Measurements from ENCODE around the gene TOMM70.

Gene TOMM70

DNA sequence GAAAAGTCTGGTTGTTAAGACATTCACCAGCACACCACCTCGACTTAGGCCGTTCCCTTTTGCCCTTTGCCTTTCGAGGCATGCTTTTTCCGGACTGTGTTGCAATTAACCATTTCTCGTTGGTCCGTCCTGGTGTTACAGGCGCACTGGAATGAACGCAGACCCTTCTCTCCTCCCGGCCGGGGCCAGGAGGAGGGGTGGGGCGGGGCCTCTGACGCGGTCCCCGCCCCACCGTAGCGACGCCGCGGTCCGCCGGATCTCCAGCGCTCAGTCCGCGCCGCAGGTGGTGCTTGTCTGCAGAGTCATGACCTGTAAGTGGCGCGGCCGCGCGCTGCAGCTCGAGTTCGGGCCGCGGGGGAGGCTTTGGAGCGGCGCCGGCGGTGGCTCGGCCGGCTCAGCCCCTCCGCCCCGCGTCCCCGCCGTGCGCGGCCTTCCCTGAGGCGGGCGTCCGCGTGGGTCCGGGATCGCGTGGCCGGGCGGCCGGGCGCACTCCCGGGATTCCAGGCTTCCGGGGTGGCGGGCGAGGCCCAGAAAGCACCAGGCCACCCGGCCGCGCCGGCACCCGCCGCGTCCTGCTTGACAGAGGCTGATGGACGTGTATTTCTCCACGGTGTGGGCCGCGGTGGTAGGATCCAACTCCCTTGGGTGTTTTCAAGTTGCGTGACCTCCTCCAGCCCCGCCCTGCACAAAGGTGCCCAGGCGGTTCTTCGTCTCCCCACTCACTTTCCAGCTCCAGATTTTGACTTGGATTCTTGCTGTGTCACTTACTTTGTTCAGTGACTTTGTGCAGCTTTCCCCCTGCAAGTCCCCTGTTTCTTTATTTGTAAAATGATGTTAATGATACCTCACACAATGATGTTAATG is 66.2 kb downstream of the TOMM70 start, which contains the start of gene NIT2:
Gene NIT2, plus strand, starts transcription at position 270 of the 864 bp plus-strand sequence. Its CDS starts 35 bp downstream, at position 305.
- Histone ChIP-seq H3K9me3 (ENCODE audit: severe bottlenecking) (no peaks in the 10 kb centered on the region), H3K27ac (peak within 1 kb of the TSS; percentile 83), H3K4me3 (ENCODE audit: low read depth, low read length) (peak within 1 kb of the TSS; percentile 59), H3K27me3 (ENCODE audit: insufficient read depth, low read depth, severe bottlenecking) (no peaks in the 10 kb centered on the region), H3K36me3 (peaks cover under 1% of the 10 kb centered on the region)
- TF ChIP-seq, protein P1, sequence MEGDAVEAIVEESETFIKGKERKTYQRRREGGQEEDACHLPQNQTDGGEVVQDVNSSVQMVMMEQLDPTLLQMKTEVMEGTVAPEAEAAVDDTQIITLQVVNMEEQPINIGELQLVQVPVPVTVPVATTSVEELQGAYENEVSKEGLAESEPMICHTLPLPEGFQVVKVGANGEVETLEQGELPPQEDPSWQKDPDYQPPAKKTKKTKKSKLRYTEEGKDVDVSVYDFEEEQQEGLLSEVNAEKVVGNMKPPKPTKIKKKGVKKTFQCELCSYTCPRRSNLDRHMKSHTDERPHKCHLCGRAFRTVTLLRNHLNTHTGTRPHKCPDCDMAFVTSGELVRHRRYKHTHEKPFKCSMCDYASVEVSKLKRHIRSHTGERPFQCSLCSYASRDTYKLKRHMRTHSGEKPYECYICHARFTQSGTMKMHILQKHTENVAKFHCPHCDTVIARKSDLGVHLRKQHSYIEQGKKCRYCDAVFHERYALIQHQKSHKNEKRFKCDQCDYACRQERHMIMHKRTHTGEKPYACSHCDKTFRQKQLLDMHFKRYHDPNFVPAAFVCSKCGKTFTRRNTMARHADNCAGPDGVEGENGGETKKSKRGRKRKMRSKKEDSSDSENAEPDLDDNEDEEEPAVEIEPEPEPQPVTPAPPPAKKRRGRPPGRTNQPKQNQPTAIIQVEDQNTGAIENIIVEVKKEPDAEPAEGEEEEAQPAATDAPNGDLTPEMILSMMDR (IDR thresholded peaks at IDR 0.05; ENCODE audit: low read depth, low read length): 0 out of 2 replicates have a peak, but pooled peaks have one; percentile 6
- peak; percentile 90 for DNase-seq

DNA sequence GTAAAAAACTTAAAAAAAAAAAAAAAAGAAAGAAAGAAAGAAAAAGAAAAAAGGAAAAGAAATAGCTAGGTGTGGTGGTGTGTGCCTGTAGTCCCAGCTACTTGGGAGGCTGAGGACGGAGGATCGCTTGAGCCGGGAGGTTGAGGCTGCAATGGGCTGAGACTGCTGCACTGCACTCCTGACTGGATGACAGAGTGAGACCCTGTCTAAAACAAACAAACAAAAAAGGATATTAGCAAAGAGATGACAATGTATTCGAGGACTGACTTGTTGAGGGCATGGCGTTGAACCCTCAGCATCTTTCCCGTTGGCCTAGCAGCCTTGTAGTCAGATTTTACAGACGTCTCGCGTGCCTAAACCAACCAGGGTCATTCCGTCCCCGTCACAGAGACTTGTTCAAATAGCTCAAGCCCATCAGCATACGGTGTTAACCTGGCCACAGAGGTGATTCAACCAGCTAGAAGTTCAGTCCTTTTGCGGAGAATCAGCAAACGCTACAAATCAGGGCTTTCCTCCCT is 66.9 kb downstream of the TOMM70 start:
- Histone ChIP-seq H3K27ac (peak overlapping the region; percentile 83), H3K27me3 (ENCODE audit: insufficient read depth, low read depth, severe bottlenecking) (no peaks in the 10 kb centered on the region), H3K9me3 (ENCODE audit: severe bottlenecking) (no peaks in the 10 kb centered on the region), H3K36me3 (no peaks in the 10 kb centered on the region; the same call in 1 of the 2 replicates), H3K4me3 (ENCODE audit: low read depth, low read length) (peak overlapping the region; percentile 59)
- TF ChIP-seq, protein P1 (IDR thresholded peaks at IDR 0.05; ENCODE audit: low read depth, low read length): no peak
- DNase-seq: no peak

GRCh38 chr3:100333051-100333450 is 67.8 kb downstream of the TOMM70 start:
- TF ChIP-seq, protein P1 (IDR thresholded peaks at IDR 0.05; ENCODE audit: low read depth, low read length): no peak
- H3K27ac ChIP-seq: no peak overlapping the region
- no peaks in the 10 kb centered on the region; the same call in 1 of the 2 replicates for H3K36me3 ChIP-seq
- H3K27me3 ChIP-seq (ENCODE audit: insufficient read depth, low read depth, severe bottlenecking): no peaks in the 10 kb centered on the region
- no peaks in the 10 kb centered on the region for H3K9me3 ChIP-seq (ENCODE audit: severe bottlenecking)
- no peak overlapping the region for H3K4me3 ChIP-seq (ENCODE audit: low read depth, low read length)
- no peak for DNase-seq

- Histone ChIP-seq H3K27ac (no peak overlapping the region), H3K9me3 (ENCODE audit: severe bottlenecking) (no peaks in the 10 kb centered on the region), H3K27me3 (ENCODE audit: insufficient read depth, low read depth, severe bottlenecking) (no peaks in the 10 kb centered on the region), H3K4me3 (ENCODE audit: low read depth, low read length) (no peak overlapping the region), H3K36me3 (peaks cover 11% of the 10 kb centered on the region)
- TF ChIP-seq, protein P1 (IDR thresholded peaks at IDR 0.05; ENCODE audit: low read depth, low read length): no peak
- no peak for DNase-seq
Measured at GRCh38 chr3:100331660-100332059, 69.2 kb downstream of the TOMM70 start.

- Histone ChIP-seq H3K36me3 (peaks cover 20% of the 10 kb centered on the region), H3K4me3 (ENCODE audit: low read depth, low read length) (no peak overlapping the region), H3K27ac (no peak overlapping the region), H3K9me3 (ENCODE audit: severe bottlenecking) (no peaks in the 10 kb centered on the region), H3K27me3 (ENCODE audit: insufficient read depth, low read depth, severe bottlenecking) (no peaks in the 10 kb centered on the region)
- TF ChIP-seq, protein P1 (IDR thresholded peaks at IDR 0.05; ENCODE audit: low read depth, low read length): no peak
- no peak for DNase-seq
Measured at GRCh38 chr3:100330651-100331050, 70.2 kb downstream of the TOMM70 start.

All from WERI-Rb-1 (cell line).